Measurements from ENCODE around the gene GLYATL3. TPM values are rescaled to one million over a fixed set of nuclear protein-coding genes. Genes with fewer than 3 reads are reported as not detected.

GLYATL3 gene
- total and polyA plus RNA-seq, 10 of the 15 experiments (the other 5 are each of a cell fraction or from before 2014, with no cell fraction given), result not detected

GRCh38 chr6:49528571-49528970 is 28.8 kb downstream of the GLYATL3 start (continued):
- TF ChIP-seq TCF3 (IDR thresholded peaks at IDR 0.05; ENCODE audit: borderline replicate concordance, insufficient read depth, low read depth, low read length) (no peak), MYB (IDR thresholded peaks at IDR 0.05; ENCODE audit: borderline replicate concordance, low read depth, low read length) (no peak), BCL3 (IDR thresholded peaks at IDR 0.05; ENCODE audit: borderline replicate concordance, insufficient read depth, low read depth, low read length, poor library complexity, severe bottlenecking) (no peak)

- POLR2A ChIA-PET, result no interaction called here
Observed at GRCh38 chr6:49530141-49530776, 30.5 kb downstream of the GLYATL3 start.

More at GRCh38 chr6:49530141-49530776, 30.5 kb downstream of the GLYATL3 start:
- BruUV-seq (replicated peaks), result no TSS peak
- no peaks in the 10 kb centered on the region for H3K9me3 ChIP-seq (replicated peaks; ENCODE audit: control insufficient read depth, insufficient read depth, low read length)
- ChIA-PET RAD21 (ENCODE audit: unreplicated experiment) (no interaction called here), CTCF (interaction anchor here (0.7 to 6.2 kb wide), 5 partner anchors 12 to 318 kb away, joined by 3 to 98 read pairs (median 3); no protein-coding TSS in a partner anchor), SMC1A (ENCODE audit: uncharacterized antibody, unreplicated experiment) (interaction anchor here (1.3 kb wide), 2 partner anchors 75 to 76 kb away, joined by 3 to 4 read pairs; no protein-coding TSS in a partner anchor)
- H3K4me1 ChIP-seq (ENCODE audit: control insufficient read depth, insufficient read depth, low read length), result no peaks in the 10 kb centered on the region
- no peaks in the 10 kb centered on the region for H4K20me1 ChIP-seq (ENCODE audit: control insufficient read depth, insufficient read depth)
- no peak overlapping the region for H3K9ac ChIP-seq (ENCODE audit: control insufficient read depth, insufficient read depth, low read length)
- no peak overlapping the region for H3K27ac ChIP-seq (ENCODE audit: control insufficient read depth, insufficient read depth)
- ATAC-seq (no peak), DNase-seq (ENCODE audit: low read depth, low spot score) (no peak), FAIRE-seq (no peak)
- intact Hi-C loops (cut with micrococcal nuclease; ENCODE audit: unreplicated experiment) (no loop called here), in situ Hi-C loops (cut with MboI) (loop anchor here (5.0 kb wide), 1 partner anchor 317 kb away; no protein-coding TSS in a partner anchor)
- no peak overlapping the region for H2AFZ ChIP-seq (ENCODE audit: control insufficient read depth, low read depth, low read length)
- no peak overlapping the region for H3K4me2 ChIP-seq (ENCODE audit: control insufficient read depth, insufficient read depth)
- no peak for TF ChIP-seq BCL11A (IDR thresholded peaks at IDR 0.05; ENCODE audit: low read depth, low read length)
- no peak for TF ChIP-seq E2F4 (IDR thresholded peaks at IDR 0.05; ENCODE audit: low read depth, low read length)
- no peak for TF ChIP-seq ZNF274 (IDR thresholded peaks at IDR 0.05; ENCODE audit: insufficient read depth, insufficient read length)
- no peak overlapping the region for H3K4me3 ChIP-seq
- 3% methylated on average over 2 of the region's 2 CpGs for WGBS (ENCODE audit: insufficient coverage, insufficient replicate concordance, low lambda C conversion rate, missing lambda C conversion rate)
- no peaks in the 10 kb centered on the region for H3K79me2 ChIP-seq (ENCODE audit: control insufficient read depth, insufficient read depth, low read length)
- H3K36me3 ChIP-seq (ENCODE audit: control insufficient read depth in 2 of 2, insufficient read depth in 2 of 2, low read length in 1 of 2), result no peaks in the 10 kb centered on the region
- no peaks in the 10 kb centered on the region for H3K27me3 ChIP-seq (replicated peaks in 1 of 2; ENCODE audit: control insufficient read depth in 2 of 2, insufficient read depth in 2 of 2, low read length in 1 of 2)
